K562 (cell line): ENCODE data around the gene RBFOX2. TPM values are rescaled to one million over a fixed set of nuclear protein-coding genes. Genes with fewer than 3 reads are reported as not detected.

ENCODE experiments used
- ATAC-seq: fragments of 200-7000 bp; cut with Tn5 transposase; 3 replicates; pipeline ENCODE4 v1.9.1; 2020; ENCODE audit warnings: moderate library complexity
- BruUV-seq: library from RNA; stranded (reverse); fragments of 400-500 nt; replicated peaks from 2 replicates; lab custom pipeline; 2021; lab: Mats Ljungman, UMichigan
- CTCF ChIA-PET: fragments of 300-600 bp; formaldehyde crosslinking; extraction: SDS; loops from one replicate; lab custom pipeline; 2021; ENCODE audit warnings: low intra/inter-chr PET ratio; lab: Yijun Ruan, JAX
- POLR2A ChIA-PET: fragments of 300-600, 350-650 bp; sonication (Branson Sonifier 250); formaldehyde crosslinking; extraction: SDS; loops from one replicate; lab custom pipeline; 2021; ENCODE audit warnings: antibody characterized with exemption, inconsistent platforms; lab: Yijun Ruan, JAX
- DNase-seq, 4 experiments: peaks; one replicate each; pipeline versions ENCODE4 v3.0.0 to v3.0.0-alpha.2; 2011 to 2018; ENCODE audit warnings: low spot score in 3 of 4, mixed read lengths in 3 of 4; ENCODE audit errors: extremely low read depth in 1 of 4
- FAIRE-seq: peaks from 2 replicates; lab custom pipeline; 2011; peaks lifted over from hg19 to GRCh38; lab: Jason Lieb, UNC
- H2AFZ ChIP-seq: 2 replicates; pipeline ENCODE4 v1.6.0; 2011; ENCODE audit warnings: low read depth, low read length, control low read depth, inconsistent platforms
- H3K27ac ChIP-seq: fragments of 200-600 bp; 3 replicates; pipeline ENCODE4 v1.8.0; 2011; ENCODE audit warnings: low read depth, mild to moderate bottlenecking, control low read depth, inconsistent platforms, low read length, moderate library complexity, mixed read lengths; ENCODE audit errors: extremely low read depth
- H3K27me3 ChIP-seq, 2 experiments: fragments of 300-600 bp in 1 of 2; 2 replicates in 1 of 2; 3 replicates in 1 of 2; pipeline versions ENCODE4 v1.6.0 to v1.8.0; 2011; ENCODE audit warnings: inconsistent platforms in 2 of 2, low read length in 2 of 2, mild to moderate bottlenecking in 1 of 2, mixed read lengths in 1 of 2, moderate library complexity in 1 of 2; ENCODE audit not compliant: control insufficient read depth in 2 of 2, insufficient read depth in 2 of 2
- H3K36me3 ChIP-seq: fragments of 300-600 bp; 3 replicates; pipeline ENCODE4 v1.8.0; 2011; ENCODE audit warnings: mild to moderate bottlenecking, low read length, inconsistent platforms; ENCODE audit not compliant: control insufficient read depth, insufficient read depth
- H3K4me1 ChIP-seq, 2 experiments: fragments of 200-600 bp in 1 of 2; replicated peaks in 1 of 2; 2 replicates in 1 of 2; 3 replicates in 1 of 2; pipeline versions ENCODE4 v1.5.1 to v1.8.0; 2011; ENCODE audit warnings: inconsistent platforms in 2 of 2, low read length in 2 of 2, mild to moderate bottlenecking in 1 of 2, mixed read lengths in 1 of 2, moderate library complexity in 1 of 2; ENCODE audit not compliant: control insufficient read depth in 2 of 2, insufficient read depth in 2 of 2
- H3K4me2 ChIP-seq: 2 replicates; pipeline ENCODE4 v1.6.1; 2011; ENCODE audit warnings: low read length, control low read depth, inconsistent platforms, mixed read lengths; ENCODE audit not compliant: insufficient read depth
- H3K4me3 ChIP-seq: fragments of 200-600 bp; sonication (generic), shearing (Covaris generic); 2 replicates; pipeline ENCODE4 v1.5.1; 2016; ENCODE audit warnings: control low read depth, inconsistent platforms
- H3K79me2 ChIP-seq: fragments of 200-600 bp; 3 replicates; pipeline ENCODE4 v1.8.0; 2011; ENCODE audit warnings: low read length, inconsistent platforms; ENCODE audit not compliant: control insufficient read depth, insufficient read depth
- H3K9ac ChIP-seq, 2 experiments: 2 replicates each; pipeline versions ENCODE4 v1.6.0 to v1.6.1; 2011; ENCODE audit warnings: low read depth in 2 of 2, low read length in 2 of 2, control low read depth in 1 of 2, inconsistent platforms in 1 of 2, mild to moderate bottlenecking in 1 of 2, mixed read lengths in 1 of 2; ENCODE audit not compliant: insufficient read depth in 1 of 2
- H3K9me1 ChIP-seq: one replicate; pipeline ENCODE4 v1.6.0; 2011; ENCODE audit warnings: inconsistent platforms, mild to moderate bottlenecking, low read length, moderate library complexity; ENCODE audit not compliant: control insufficient read depth, insufficient read depth
- H3K9me3 ChIP-seq: replicated peaks from 2 replicates; pipeline ENCODE4 v1.5.1; 2011; ENCODE audit warnings: low read depth, low read length, inconsistent platforms; ENCODE audit not compliant: control insufficient read depth, insufficient read depth
- H4K20me1 ChIP-seq: replicated peaks from 2 replicates; pipeline ENCODE4 v1.6.1; 2011; ENCODE audit warnings: low read length, inconsistent platforms, mixed read lengths; ENCODE audit not compliant: control insufficient read depth, insufficient read depth
- CEBPB ChIP-seq: fragments of 450-650 bp; IDR thresholded peaks from 2 replicates; pipeline ENCODE4 v1.6.1; 2016; ENCODE audit warnings: missing genetic modification characterization, missing compliant biosample characterization
- KLF13 ChIP-seq: fragments of 450-650 bp; IDR thresholded peaks from 2 replicates; pipeline ENCODE4 v1.6.1; 2016; ENCODE audit warnings: missing genetic modification characterization, low read depth, mild to moderate bottlenecking, missing compliant biosample characterization, moderate library complexity, borderline replicate concordance
- MEF2D ChIP-seq: conservative IDR thresholded peaks from 2 replicates; pipeline ENCODE4 v1.6.1; 2016; ENCODE audit warnings: low read depth, missing genetic modification characterization, missing compliant biosample characterization
- MTA3 ChIP-seq: fragments of 450-650 bp; formaldehyde crosslinking; IDR thresholded peaks from 2 replicates; pipeline ENCODE4 v1.6.1; 2017; ENCODE audit warnings: mild to moderate bottlenecking, borderline replicate concordance
- NCOA4 ChIP-seq: fragments of 450-650 bp; IDR thresholded peaks from 2 replicates; pipeline ENCODE4 v1.6.1; 2018; ENCODE audit warnings: mild to moderate bottlenecking; ENCODE audit not compliant: partially characterized antibody
- PATZ1 ChIP-seq: fragments of 250-450 bp; sonication (Bioruptor Pico); IDR thresholded peaks from 2 replicates; pipeline ENCODE4 v1.5.0; 2020; ENCODE audit warnings: mild to moderate bottlenecking, borderline replicate concordance
- RBM34 ChIP-seq: fragments of 200-400 bp; formaldehyde crosslinking; IDR thresholded peaks from 2 replicates; pipeline ENCODE4 v1.6.1; 2018; ENCODE audit warnings: low read length, borderline replicate concordance; ENCODE audit not compliant: insufficient read depth
- TAF7 ChIP-seq: fragments of 450-650 bp; IDR thresholded peaks from 2 replicates; pipeline ENCODE4 v1.6.1; 2016; ENCODE audit warnings: missing genetic modification characterization, missing compliant biosample characterization
- ZBTB8A ChIP-seq: fragments of 450-650 bp; IDR thresholded peaks from 2 replicates; pipeline ENCODE4 v1.6.1; 2018; ENCODE audit warnings: mild to moderate bottlenecking, moderate library complexity; ENCODE audit not compliant: partially characterized antibody
- ZC3H4 ChIP-seq: sonication (generic); formaldehyde crosslinking; IDR thresholded peaks from 2 replicates; pipeline ENCODE4 v1.9.0; 2021; ENCODE audit warnings: missing genetic modification reagents, borderline replicate concordance
- ZNF184 ChIP-seq: sonication (generic); formaldehyde crosslinking; IDR thresholded peaks from 2 replicates; pipeline ENCODE4 v1.5.0; 2020; ENCODE audit warnings: missing genetic modification reagents
- ZNF449 ChIP-seq: fragments of 250-450 bp; sonication (Bioruptor Pico); IDR thresholded peaks from 2 replicates; pipeline ENCODE4 v1.8.0; 2022; ENCODE audit warnings: moderate library complexity, mild to moderate bottlenecking, inconsistent platforms
- ZNF717 ChIP-seq: fragments of 250-450 bp; sonication (Bioruptor Pico); IDR thresholded peaks from 2 replicates; pipeline ENCODE4 v1.5.0; 2021
- WGBS: fragments of 100-300 bp; shearing (Covaris generic); methylation state at CpG from one replicate; pipeline ENCODE4 v1.1.6; 2016; ENCODE audit warnings: low coverage, mixed read lengths; ENCODE audit not compliant: insufficient coverage; ENCODE audit errors: missing lambda C conversion rate; 5-methylcytosine and 5-hydroxymethylcytosine counted together
- in situ Hi-C: fragments of 300-500 bp; cut with MboI; formaldehyde crosslinking; loops from 4 replicates; pipeline ENCODE4 v1.15.0; 2018; ENCODE audit warnings: inconsistent platforms, mixed read lengths
- intact Hi-C: fragments of 100-400 bp; cut with micrococcal nuclease; formaldehyde crosslinking; loops from 2 replicates; pipeline ENCODE4 v1.14.2; 2022
- polyA plus RNA-seq, 8 experiments: library from polyadenylated mRNA; depleted of rRNA in 4 of 8; stranded (reverse) in 5 of 8; unstranded in 3 of 8; fragments of >200 nt; fragmentation: Nextera tagmentation in 2 of 8; fragmentation: Illumina TruSeq in 1 of 8; extraction: Ambion mirVana in 2 of 8; extraction: Trizol in 1 of 8; gene quantifications; 2 replicates each; pipeline versions ENCODE4 v1.2.1 to v1.2.3, GENCODE V29; 2011 to 2014; ENCODE audit warnings: inconsistent platforms in 1 of 8, missing spikeins in 1 of 8
- total RNA-seq, 7 experiments: library from RNA; depleted of rRNA in 6 of 7; stranded (reverse); fragments of >200 nt in 6 of 7; fragmentation: Illumina TruSeq in 2 of 7; extraction: Trizol in 2 of 7; gene quantifications; 2 replicates each; pipeline versions ENCODE4 v1.2.1 to v1.2.3, GENCODE V29; 2011 to 2021; ENCODE audit warnings: low replicate concordance in 1 of 7
- TF ChIP-seq, protein P1 (sequence below): fragments of 450-650 bp; IDR thresholded peaks from 2 replicates; pipeline ENCODE4 v1.6.1; 2016

RBFOX2 gene
- total and polyA plus RNA-seq, 9 of the 15 experiments (the other 6 are each of a cell fraction or from before 2014, with no cell fraction given): 5.8 to 24.8 (median 14.2) TPM

- TF ChIP-seq, protein P1, sequence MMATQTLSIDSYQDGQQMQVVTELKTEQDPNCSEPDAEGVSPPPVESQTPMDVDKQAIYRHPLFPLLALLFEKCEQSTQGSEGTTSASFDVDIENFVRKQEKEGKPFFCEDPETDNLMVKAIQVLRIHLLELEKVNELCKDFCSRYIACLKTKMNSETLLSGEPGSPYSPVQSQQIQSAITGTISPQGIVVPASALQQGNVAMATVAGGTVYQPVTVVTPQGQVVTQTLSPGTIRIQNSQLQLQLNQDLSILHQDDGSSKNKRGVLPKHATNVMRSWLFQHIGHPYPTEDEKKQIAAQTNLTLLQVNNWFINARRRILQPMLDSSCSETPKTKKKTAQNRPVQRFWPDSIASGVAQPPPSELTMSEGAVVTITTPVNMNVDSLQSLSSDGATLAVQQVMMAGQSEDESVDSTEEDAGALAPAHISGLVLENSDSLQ: no peak
- TF ChIP-seq ZNF184 (no peak), MTA3 (no peak), ZNF449 (CRISPR knock-in tag) (no peak), MEF2D (tag) (no peak)
Observed at GRCh38 chr22:35894937-35895708, 133.5 kb downstream of the RBFOX2 start (continued).

DNA sequence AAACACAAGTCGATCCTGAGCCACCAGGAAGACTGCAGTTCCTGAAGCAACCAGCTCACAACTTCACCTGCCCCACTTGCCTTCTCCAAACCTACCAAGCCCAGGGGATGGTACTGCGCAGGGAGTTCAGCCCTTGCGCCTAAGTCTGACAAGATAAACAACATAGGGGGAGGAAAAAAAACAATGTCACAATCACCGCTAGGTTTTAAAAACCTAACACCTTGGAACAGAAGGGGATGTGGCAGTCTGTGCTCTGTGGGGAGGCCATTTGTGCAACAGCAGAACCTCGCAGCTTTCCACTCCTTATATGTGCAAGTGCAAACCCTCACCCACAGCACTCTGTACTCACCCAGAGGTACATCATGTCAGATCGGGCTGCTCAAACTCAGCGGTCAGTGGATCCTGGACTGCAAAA, 134.2 kb downstream of the RBFOX2 start:
- H3K4me2 ChIP-seq: no peak overlapping the region
- TF ChIP-seq KLF13 (tag): no peak
- no peak for TF ChIP-seq ZNF717 (CRISPR knock-in tag)
- TF ChIP-seq TAF7 (tag): no peak
- no peak for TF ChIP-seq NCOA4
- no peak for TF ChIP-seq PATZ1 (CRISPR knock-in tag)
- no peak for TF ChIP-seq RBM34
- no peak for TF ChIP-seq ZBTB8A
- TF ChIP-seq CEBPB (tag): no peak
- TF ChIP-seq ZC3H4 (CRISPR knock-in tag): no peak

More for the DNA sequence above, 134.2 kb downstream of the RBFOX2 start:
- Histone ChIP-seq H3K36me3 (no peaks in the 10 kb centered on the region), H3K4me1 (peaks cover 0 to 8% of the 10 kb centered on the region in 2 experiments; a peak in 2 of 5 replicates), H3K9me3 (no peaks in the 10 kb centered on the region), H4K20me1 (0 out of 2 replicates have a peak, but pooled peaks cover 7% of the 10 kb centered on the region), H3K9ac (no peak overlapping the region), H3K27me3 (no peaks in the 10 kb centered on the region), H3K9me1 (no peaks in the 10 kb centered on the region), H3K79me2 (no peaks in the 10 kb centered on the region; the same call in 2 of the 3 replicates), H3K4me3 (no peak overlapping the region), H3K27ac (no peak overlapping the region), H2AFZ (no peak overlapping the region)
- POLR2A ChIA-PET: interaction anchor here (1.5 kb wide), 1 partner anchor 54 kb away, joined by 5 read pairs; no protein-coding TSS in a partner anchor
- DNase-seq (no peak), FAIRE-seq (no peak), ATAC-seq (no peak)
- in situ Hi-C loops: no loop called here
- intact Hi-C loops: no loop called here
- BruUV-seq: no TSS peak
- WGBS: 59% methylated on average over 6 of the region's 7 CpGs
- CTCF ChIA-PET: no interaction called here
